Stimulated activated effector memory CD8-positive, alpha-beta T cell treated with anti-CD3 and anti-CD28 coated beads, Interleukin-12 subunit alpha, Interleukin-12 subunit beta, amount 100 ng/mL, for 72 hours (primary cell): ENCODE data around the gene TIMM10.
A peak's percentile ranks its signal among the peaks of the same experiment; 100 is the strongest.

Experiments used
- ATAC-seq: fragments of 150-1000 bp; cut with Tn5 transposase; 2 replicates; pipeline ENCODE4 v1.10.0; 2021
- DNase-seq, 2 donors: peaks; one replicate each; pipeline ENCODE4 v3.0.0; 2021 to 2022; ENCODE audit warnings: low spot score in 2 of 2
- H3K27ac Mint-ChIP-seq: one replicate; pipeline ENCODE4 v1.8.0; 2022; ENCODE audit warnings: mild to moderate bottlenecking, mixed read lengths
- H3K36me3 Mint-ChIP-seq: one replicate; pipeline ENCODE4 v1.8.0; 2022; ENCODE audit warnings: mild to moderate bottlenecking, mixed read lengths
- H3K4me1 Mint-ChIP-seq: one replicate; pipeline ENCODE4 v1.8.0; 2022; ENCODE audit warnings: mixed read lengths
- H3K4me3 Mint-ChIP-seq: one replicate; pipeline ENCODE4 v1.8.0; 2022; ENCODE audit warnings: mild to moderate bottlenecking, mixed read lengths
- H3K9me3 Mint-ChIP-seq: one replicate; pipeline ENCODE4 v1.8.0; 2022; ENCODE audit warnings: mixed read lengths

The TIMM10 gene

DNA sequence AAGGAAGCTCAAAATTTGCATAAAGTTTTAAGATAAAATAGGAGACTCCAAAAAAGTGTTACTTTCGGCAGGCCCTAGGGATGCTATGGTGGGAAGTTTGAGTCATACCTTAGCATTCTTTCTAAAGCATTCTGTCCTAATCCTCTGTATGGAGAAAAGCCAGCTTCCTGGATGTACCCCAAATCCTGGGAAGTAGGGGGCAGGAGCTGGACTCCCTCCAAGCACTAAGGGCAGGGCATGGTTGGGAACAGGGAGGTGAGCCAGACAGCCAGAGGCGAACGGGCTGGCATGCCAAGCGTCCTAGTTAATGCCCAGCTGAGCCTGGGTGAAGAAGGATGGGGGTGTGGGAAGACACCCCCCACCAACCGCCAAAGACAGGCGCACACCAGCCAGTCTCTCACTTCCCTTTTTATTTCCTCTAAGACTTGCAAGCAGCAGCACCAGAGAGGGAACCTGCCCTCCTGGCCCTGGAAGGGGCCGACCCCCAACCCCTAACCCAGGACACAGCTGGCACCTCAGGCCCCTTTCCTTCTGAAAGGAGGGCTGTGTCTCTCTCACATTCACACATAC, 46.3 kb downstream of the TIMM10 start:
- Mint-ChIP-seq H3K9me3 (no peaks in the 10 kb centered on the region), H3K4me3 (no peak overlapping the region), H3K4me1 (peaks cover 7% of the 10 kb centered on the region), H3K36me3 (peaks cover 24% of the 10 kb centered on the region), H3K27ac (no peak overlapping the region)
- no peak for ATAC-seq
- DNase-seq = no peak

GRCh38 chr11:57483562-57483918, 47.0 kb downstream of the TIMM10 start:
- H3K36me3 Mint-ChIP-seq = peaks cover 18% of the 10 kb centered on the region
- H3K9me3 Mint-ChIP-seq = no peaks in the 10 kb centered on the region
- DNase-seq (no peak), ATAC-seq (no peak)
- H3K4me1 Mint-ChIP-seq = peaks cover 7% of the 10 kb centered on the region
- H3K27ac Mint-ChIP-seq = no peak overlapping the region
- no peak overlapping the region for H3K4me3 Mint-ChIP-seq

DNA sequence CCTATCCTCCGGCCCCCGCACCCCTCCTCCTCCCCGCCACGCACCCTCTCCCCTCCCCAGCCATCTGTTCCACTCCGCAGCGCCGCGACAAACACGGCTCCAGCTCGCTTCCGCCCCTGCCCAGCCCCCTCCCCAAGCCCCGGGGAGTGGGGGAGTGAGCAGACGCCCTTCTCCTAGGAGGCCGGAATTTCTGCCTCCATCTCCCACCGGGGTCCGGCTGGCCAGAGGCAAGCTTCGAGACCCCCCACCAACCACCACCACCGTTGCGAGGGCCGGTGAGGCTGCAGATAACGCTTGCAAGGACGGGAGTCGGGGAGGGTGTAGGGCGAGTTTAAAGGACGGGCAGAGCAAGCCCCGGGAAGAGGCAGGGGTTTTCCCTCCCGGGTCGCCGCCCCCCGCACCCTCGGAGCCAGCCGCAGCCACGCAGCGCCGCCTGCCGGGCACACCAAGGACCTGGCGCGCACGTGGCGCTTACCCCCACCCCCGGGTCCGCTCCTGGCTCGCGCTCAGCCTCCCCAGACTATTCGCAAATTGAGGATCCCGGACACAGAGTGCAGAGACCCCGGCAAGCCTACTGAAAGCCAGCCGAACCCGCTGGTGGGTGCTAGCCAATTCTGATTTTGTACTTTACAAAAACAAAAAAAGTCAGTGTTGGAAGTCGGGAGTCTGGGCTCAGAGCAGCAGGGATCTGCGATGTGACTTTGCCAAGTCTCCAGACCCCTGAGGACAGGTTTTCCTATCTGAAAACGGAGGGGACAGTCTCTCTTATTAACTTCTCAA, 47.6 kb downstream of the TIMM10 start:
- Mint-ChIP-seq H3K9me3 (no peaks in the 10 kb centered on the region), H3K4me1 (peaks cover 7% of the 10 kb centered on the region), H3K36me3 (peaks cover 17% of the 10 kb centered on the region), H3K4me3 (no peak overlapping the region), H3K27ac (no peak overlapping the region)
- peak; percentile 44 to 68 for DNase-seq
- ATAC-seq = peak; percentile 65

DNA sequence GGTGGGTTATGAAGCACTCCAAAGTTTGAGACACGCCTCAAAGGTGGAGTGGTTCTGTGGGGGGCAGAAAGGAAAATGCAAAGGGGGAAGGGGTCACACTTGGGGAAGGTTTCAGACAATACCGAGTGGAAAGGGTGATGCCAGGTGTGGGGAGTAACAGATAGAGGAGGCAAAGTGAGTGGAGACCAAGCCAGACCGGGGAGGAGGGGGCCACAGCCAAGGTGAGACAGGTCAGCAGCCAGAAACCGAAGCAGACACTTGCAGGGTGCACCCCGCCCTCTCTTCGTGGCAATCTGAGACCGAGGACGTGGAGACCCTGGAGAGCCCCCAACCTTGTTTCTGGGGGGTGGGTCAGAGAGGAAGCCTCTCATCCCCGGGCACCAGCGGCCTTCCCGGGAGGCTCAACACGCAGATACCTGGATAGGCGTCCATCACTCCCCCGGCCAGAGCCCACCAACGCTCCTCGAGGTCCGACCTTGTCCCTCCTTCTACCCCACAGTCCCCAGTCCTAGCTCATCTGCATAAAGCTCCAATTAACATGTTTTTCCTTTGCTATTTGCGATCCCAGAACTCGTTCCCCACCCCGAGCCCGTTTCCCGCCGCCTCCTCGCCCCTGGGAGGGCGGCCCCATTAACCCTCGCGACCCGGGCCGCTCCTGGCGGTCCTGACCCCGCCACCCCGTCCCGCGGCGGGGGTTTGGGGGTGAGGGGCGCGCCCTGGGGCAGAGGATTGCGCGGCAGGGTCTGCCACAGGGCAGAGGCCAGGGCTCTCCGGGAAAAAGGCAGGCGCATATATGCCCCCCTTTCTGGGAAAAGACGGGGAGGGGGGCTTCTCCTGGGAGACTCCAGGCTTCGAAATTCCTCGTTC, 48.4 kb downstream of the TIMM10 start:
- Mint-ChIP-seq H3K4me3 (no peak overlapping the region), H3K4me1 (peaks cover 8% of the 10 kb centered on the region), H3K36me3 (peaks cover 17% of the 10 kb centered on the region), H3K9me3 (no peaks in the 10 kb centered on the region), H3K27ac (no peak overlapping the region)
- DNase-seq (no peak), ATAC-seq (no peak)

GRCh38 chr11:57481315-57481714, 49.2 kb downstream of the TIMM10 start:
- Mint-ChIP-seq H3K36me3 (peaks cover 17% of the 10 kb centered on the region), H3K9me3 (no peaks in the 10 kb centered on the region), H3K4me1 (peaks cover 15% of the 10 kb centered on the region), H3K27ac (no peak overlapping the region), H3K4me3 (no peak overlapping the region)
- no peak for ATAC-seq
- no peak for DNase-seq

DNA sequence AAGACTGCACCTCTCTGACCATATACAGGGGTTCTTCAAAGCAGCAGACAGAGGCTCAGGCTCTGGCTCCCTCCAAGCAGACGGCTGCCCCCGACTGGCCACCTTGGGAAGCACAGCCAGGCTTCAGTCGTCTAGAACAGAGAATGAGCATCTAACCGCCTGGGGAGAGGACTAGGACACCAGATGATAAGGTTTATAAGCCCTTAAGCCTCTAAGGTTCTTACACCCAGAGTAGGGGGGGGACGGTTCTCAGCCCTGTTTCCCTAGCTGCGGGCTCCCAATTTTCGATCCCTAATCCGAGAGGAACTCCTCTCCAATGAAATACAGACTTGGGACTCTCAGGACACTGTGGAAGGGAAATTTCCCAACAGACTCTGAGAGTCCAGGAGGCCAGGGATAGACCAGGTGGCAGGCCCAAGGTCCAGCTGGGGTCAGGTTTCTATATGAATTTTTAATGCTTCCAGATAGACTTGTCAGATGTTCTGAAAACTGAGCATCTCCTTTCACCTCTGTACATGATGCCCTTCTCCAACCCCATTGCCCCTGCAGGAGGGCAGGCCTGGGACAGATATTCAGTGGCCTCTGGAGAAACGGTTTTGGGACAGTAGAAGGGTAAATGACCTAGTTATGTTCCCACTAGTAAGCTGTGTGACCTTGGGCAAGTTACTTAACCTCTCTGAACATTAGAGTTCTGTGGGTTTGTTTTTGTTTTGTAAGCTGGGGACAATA, 50.0 kb downstream of the TIMM10 start:
- Mint-ChIP-seq H3K27ac (no peak overlapping the region), H3K9me3 (no peaks in the 10 kb centered on the region), H3K4me1 (peaks cover 22% of the 10 kb centered on the region), H3K36me3 (peaks cover 12% of the 10 kb centered on the region), H3K4me3 (no peak overlapping the region)
- ATAC-seq (peak; percentile 74), DNase-seq (peak; percentile 74 to 90)

- no peak for DNase-seq
- H3K4me3 Mint-ChIP-seq = no peak overlapping the region
- peaks cover 22% of the 10 kb centered on the region for H3K4me1 Mint-ChIP-seq
- no peak for ATAC-seq
- H3K27ac Mint-ChIP-seq = no peak overlapping the region
- no peaks in the 10 kb centered on the region for H3K9me3 Mint-ChIP-seq
- H3K36me3 Mint-ChIP-seq = peaks cover 7% of the 10 kb centered on the region
Measured at GRCh38 chr11:57479911-57480310, 50.6 kb downstream of the TIMM10 start.

DNA sequence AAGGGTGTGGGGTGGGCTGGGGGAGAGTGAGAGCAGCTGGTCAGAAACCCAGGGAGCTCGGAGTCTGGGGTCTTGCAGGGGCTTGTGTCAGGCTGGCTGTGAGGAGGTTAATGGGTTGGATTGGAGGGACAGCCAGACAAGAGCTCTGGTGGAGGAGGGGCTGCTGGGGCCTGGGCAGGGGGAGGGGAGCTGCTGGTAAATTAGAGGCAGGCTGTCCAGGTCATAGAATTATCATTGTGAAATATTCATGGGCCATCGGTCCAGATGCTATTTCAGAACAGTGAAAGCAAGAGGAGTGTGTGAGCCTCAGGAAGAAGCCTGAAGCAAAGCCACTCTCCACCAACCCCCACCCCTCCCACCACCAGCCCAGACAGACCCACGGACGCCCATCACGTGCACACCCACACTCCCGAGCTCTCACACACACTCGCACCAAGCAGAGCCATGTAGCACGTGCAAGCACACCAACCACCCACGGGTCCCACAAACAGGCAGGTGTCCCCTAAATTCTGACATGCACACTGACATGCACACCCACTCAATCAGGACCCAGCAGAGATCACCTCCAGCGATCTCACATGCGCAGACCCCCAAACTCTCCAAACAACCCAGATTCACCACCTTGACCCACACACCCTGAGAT, 51.4 kb downstream of the TIMM10 start:
- DNase-seq (no peak), ATAC-seq (no peak)
- H3K4me1 Mint-ChIP-seq = peaks cover 25% of the 10 kb centered on the region
- H3K27ac Mint-ChIP-seq = no peak overlapping the region
- no peak overlapping the region for H3K4me3 Mint-ChIP-seq
- no peaks in the 10 kb centered on the region for H3K36me3 Mint-ChIP-seq
- no peaks in the 10 kb centered on the region for H3K9me3 Mint-ChIP-seq
